Colonic mucosa (tissue), 4 donors: ENCODE results near the gene MACROH2A1. TPM values are rescaled to one million over a fixed set of nuclear protein-coding genes. Genes with fewer than 3 reads are reported as not detected.

Source experiments
- DNase-seq: peaks from one replicate; pipeline ENCODE4 v3.0.0-alpha.2; 2020
- H3K27ac ChIP-seq: fragments of 200-600 bp; one replicate; pipeline ENCODE4 v1.8.0; 2021
- H3K27me3 ChIP-seq: fragments of 200-600 bp; one replicate; pipeline ENCODE4 v1.8.0; 2021
- H3K36me3 ChIP-seq: fragments of 200-600 bp; one replicate; pipeline ENCODE4 v1.8.0; 2021
- H3K4me1 ChIP-seq: fragments of 200-600 bp; one replicate; pipeline ENCODE4 v1.8.0; 2021; ENCODE audit warnings: mild to moderate bottlenecking
- H3K4me3 ChIP-seq: fragments of 200-600 bp; one replicate; pipeline ENCODE4 v1.8.0; 2021
- H3K9ac ChIP-seq, 2 donors: one replicate each; pipeline ENCODE4 v1.7.0; 2013; ENCODE audit warnings: control low read depth in 2 of 2, low read depth in 2 of 2, low read length in 2 of 2
- H3K9me3 ChIP-seq: fragments of 200-600 bp; one replicate; pipeline ENCODE4 v1.8.0; 2021
- CTCF ChIP-seq: fragments of 200-600 bp; IDR thresholded peaks from one replicate; pipeline ENCODE4 v1.8.0; 2022; ENCODE audit warnings: antibody characterized with exemption, mild to moderate bottlenecking
- intact Hi-C: fragments of 100-400 bp; cut with DNase I; formaldehyde crosslinking; loops from one replicate; pipeline ENCODE4 v1.14.1; 2022
- total RNA-seq, 2 donors: library from RNA; stranded (reverse); fragmentation: NEBNext Ultra II Directional in 1 of 2; extraction: Animal tissue kit (Norgen Biotek cat#: 25700) in 1 of 2; gene quantifications; one replicate each; pipeline ENCODE4 v1.2.1, GENCODE V29; 2021
- donor health status: healthy.
- donor health status: DM: no; HTN: no; CAD: no.
- donor health status: DM: no; HTN: no; CAD: no.

MACROH2A1 gene
- total RNA-seq, 2 donors from 2014 or later, result 191 to 323 TPM

DNA sequence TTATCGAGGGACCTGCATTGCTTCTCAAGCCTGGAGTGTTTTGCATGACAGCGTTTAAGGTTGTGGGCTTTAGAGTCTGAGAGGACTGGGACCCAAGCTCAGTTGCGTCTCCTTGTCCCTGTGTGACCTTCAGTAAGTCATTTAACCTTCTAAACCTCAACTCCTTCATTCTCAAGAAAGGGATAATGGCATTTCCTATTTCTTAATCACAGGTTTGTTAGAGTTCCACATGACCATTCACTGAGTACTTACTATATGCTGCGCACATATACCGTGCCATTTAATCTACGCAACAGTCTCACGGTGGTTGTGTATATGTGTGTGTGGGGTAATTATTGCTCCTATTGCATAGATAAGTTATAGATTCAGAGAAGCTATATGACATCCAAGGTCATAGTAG lies 76.3 kb downstream of the MACROH2A1 start:
- TF ChIP-seq CTCF, result no peak
- no peak overlapping the region for H3K4me3 ChIP-seq
- H3K4me1 ChIP-seq, result peaks cover 9% of the 10 kb centered on the region
- DNase-seq, result no peak
- no peak overlapping the region for H3K9ac ChIP-seq
- H3K36me3 ChIP-seq, result no peaks in the 10 kb centered on the region
- intact Hi-C loops, result no loop called here
- H3K27me3 ChIP-seq, result no peaks in the 10 kb centered on the region
- no peaks in the 10 kb centered on the region for H3K9me3 ChIP-seq
- no peak overlapping the region for H3K27ac ChIP-seq

- no peak for TF ChIP-seq CTCF
- Histone ChIP-seq H3K4me3 (no peak overlapping the region), H3K4me1 (peaks cover 9% of the 10 kb centered on the region), H3K27ac (no peak overlapping the region), H3K9me3 (no peaks in the 10 kb centered on the region), H3K36me3 (no peaks in the 10 kb centered on the region), H3K9ac (no peak overlapping the region), H3K27me3 (no peaks in the 10 kb centered on the region)
- no peak for DNase-seq
- intact Hi-C loops, result no loop called here
Measured at GRCh38 chr5:135322271-135322670, 76.8 kb downstream of the MACROH2A1 start.

DNA sequence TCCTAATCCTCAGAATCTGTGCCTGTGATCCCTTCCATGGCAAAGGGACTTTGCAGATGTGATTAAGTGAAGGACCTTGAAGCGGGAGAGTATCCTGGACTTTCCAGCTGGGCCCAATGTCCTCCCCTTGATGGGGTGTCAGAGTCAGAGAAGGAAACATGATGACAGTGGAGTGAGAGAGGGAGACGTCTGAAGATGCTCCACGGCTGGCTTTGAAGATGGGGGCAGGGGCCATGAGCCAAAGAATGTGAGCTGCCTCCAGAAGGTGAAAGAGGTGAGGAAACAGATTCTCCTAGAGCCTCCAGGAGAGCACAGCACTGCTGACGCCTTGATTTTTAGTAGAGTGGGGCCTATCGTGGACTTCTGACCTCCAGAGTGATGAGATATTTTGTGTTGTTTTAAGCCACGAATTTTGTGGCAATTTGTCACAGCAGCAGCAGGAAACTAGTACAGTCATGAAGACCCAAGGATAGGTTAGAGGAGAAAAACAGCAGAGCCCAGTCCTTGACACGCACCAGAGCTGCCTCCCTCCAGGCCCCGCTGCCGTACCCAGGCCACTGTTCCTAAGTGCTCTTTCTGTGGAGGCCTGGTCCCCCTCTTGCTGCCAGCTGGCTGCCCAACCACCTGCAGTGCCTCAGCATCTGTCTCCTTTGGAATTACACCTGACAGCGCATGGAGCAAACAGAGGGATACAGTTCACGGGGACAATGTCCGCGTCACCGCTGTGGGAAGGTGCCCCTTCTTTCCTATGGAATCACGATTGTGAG lies 78.1 kb downstream of the MACROH2A1 start:
- TF ChIP-seq CTCF, result no peak
- peaks cover 9% of the 10 kb centered on the region for H3K4me1 ChIP-seq
- H3K27ac ChIP-seq, result no peak overlapping the region
- intact Hi-C loops, result no loop called here
- no peak overlapping the region for H3K4me3 ChIP-seq
- no peaks in the 10 kb centered on the region for H3K27me3 ChIP-seq
- no peak for DNase-seq
- no peak overlapping the region for H3K9ac ChIP-seq
- no peaks in the 10 kb centered on the region for H3K36me3 ChIP-seq
- no peaks in the 10 kb centered on the region for H3K9me3 ChIP-seq

DNA sequence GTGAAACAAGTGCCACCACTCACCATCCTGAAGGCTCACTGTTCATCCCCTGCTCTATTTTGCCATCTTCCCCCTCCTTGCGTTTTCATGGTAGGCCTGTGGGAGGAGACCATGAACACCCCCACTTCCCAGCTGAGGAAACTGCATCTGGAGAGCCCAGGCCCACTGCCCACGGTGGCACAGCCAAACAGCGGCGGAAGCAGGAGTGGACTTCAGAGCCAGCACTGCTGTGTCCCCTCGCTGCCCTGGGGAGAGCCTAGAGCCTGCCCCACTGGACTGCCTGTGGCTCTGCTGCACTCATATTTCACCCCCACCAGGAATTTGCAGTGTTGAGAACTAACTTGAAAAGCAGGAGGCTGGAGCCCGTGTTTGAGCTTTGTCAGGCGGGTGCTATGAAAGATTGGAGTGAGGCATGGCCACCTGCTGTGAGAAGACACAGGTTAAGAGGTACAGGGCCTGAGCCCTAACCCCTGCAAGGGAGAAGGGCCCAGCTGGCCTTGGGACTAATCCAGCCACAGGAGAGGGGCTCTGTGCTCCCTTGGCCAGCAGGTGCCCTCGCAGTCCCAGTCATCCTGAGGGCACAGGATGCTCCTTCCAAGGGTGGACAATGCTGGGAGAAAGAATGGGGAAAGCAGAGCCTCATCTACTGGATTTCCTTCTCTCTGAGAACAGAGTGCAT lies 79.0 kb downstream of the MACROH2A1 start:
- Histone ChIP-seq H3K4me1 (peaks cover 9% of the 10 kb centered on the region), H3K27ac (no peak overlapping the region), H3K27me3 (no peaks in the 10 kb centered on the region), H3K9ac (no peak overlapping the region), H3K36me3 (no peaks in the 10 kb centered on the region), H3K9me3 (no peaks in the 10 kb centered on the region), H3K4me3 (no peak overlapping the region)
- no peak for TF ChIP-seq CTCF
- intact Hi-C loops, result no loop called here
- DNase-seq, result no peak

GRCh38 chr5:135319458-135319857 lies 79.6 kb downstream of the MACROH2A1 start:
- no peak overlapping the region for H3K27ac ChIP-seq
- H3K27me3 ChIP-seq, result no peaks in the 10 kb centered on the region
- peaks cover 9% of the 10 kb centered on the region for H3K4me1 ChIP-seq
- no peak for DNase-seq
- no peak overlapping the region for H3K9ac ChIP-seq
- no peaks in the 10 kb centered on the region for H3K36me3 ChIP-seq
- H3K9me3 ChIP-seq, result no peaks in the 10 kb centered on the region
- intact Hi-C loops, result no loop called here
- no peak for TF ChIP-seq CTCF
- H3K4me3 ChIP-seq, result no peak overlapping the region
